ENCODE results near the gene SLC6A19.
"Not testable (repeated sequence)": the region's sequence is repeated elsewhere in the genome, so short reads cannot be mapped to it uniquely, and the experiment has no call there.

Gene SLC6A19

DNA sequence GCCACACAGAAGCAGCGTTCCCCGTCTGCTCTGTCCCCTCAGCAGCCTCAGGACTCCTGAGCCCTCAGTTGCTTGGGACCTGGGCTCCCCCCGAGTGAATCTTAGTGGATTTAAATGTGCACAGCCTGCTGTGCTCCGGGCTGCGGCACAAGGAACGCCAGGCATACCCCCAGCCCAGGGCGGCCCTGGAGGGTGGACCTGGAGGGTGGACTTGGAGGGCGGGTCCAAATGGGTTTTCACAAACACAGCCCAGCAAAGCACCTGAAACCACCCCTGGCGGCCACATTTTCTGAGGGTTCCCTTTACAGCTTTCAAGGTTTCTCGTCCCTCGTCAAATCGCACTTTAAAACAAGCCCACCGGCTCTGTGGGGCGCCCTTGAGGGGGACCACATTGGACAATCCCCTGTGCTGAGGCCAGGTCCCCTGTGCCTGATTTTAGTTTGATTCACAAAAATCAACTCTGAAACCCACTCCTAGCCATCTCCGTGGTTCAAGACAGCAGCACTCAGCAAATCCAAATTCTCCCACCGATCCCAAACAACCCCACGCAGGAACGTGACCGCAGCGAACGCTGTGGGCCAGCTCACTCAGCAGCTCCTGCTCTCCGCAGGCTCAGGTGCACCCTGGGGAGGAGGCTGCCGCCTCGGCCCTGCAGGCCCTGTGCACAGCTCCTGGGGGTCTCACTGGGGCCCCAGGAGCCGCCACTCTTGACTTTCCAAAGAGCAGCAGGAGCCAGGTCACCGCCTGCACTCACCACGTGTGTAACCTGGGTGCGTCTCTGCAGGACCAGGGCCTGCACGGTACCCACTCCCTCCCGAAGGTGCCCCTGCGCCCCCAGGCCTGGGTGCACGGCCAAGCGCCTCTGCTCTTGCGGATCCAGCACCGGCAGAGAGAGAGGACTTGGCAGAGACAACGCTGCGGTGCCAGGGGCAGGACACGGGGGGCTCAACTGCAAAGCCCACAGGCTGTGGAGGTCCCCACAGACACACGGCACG is 64.4 kb downstream of the SLC6A19 start:
- no peak for DNase-seq (ENCODE audit: low read depth, low spot score)

DNA sequence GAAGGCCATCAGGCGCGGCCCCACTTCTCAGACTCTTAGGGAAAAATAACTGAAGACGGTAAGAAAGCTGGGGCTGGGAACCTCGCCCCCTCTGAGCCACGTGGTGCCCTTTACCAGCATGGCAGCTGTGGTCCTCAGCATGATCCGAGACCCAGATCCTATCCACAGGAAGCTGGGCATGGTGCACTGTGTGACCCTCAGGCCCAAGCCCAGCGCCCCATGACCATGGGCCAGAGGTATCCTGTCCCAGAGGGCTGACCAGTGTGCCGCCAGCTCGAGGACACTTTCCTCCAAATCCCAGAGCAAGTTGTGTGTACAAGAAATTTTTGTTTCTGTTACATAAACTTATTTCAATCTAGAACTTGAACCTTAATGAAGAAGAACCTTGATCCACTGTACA is 65.4 kb downstream of the SLC6A19 start:
- DNase-seq (ENCODE audit: low read depth, low spot score), result no peak

DNA sequence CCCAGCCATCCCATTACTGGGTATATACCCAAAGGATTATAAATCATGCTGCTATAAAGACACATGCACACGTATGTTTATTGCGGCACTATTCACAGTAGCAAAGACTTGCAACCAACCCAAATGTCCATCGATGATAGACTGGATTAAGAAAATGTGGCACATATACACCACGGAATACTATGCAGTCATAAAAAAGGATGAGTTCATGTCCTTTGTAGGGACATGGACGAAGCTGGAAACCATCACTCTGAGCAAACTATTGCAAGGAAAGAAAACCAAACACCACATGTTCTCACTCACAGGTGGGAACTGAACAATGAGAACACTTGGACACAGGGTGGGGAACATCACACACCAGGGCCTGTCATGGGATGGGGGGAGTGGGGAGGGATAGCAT is 66.1 kb downstream of the SLC6A19 start:
- DNase-seq (ENCODE audit: low read depth, low spot score), result not testable (repeated sequence)

DNA sequence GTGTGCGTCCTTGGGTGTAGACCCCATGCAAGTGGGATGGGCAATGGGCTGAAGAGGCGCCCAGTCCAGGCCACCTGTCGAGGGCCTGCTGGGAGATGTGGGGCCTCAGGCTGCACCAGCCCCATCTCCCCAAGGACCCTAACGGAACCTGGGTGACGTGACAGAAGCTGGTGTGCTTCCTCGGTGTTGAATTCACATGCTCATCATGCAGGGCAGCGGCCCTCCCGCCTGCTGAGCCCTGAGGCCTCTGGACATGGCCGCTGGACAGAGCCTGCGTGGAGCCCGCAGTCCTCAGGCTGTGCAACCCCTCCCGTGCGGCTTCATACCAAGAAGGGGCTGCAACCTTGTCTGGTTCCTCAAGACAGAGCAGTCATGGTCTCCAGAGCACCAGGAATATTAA is 66.7 kb downstream of the SLC6A19 start:
- no peak for DNase-seq (ENCODE audit: low read depth, low spot score)

DNA sequence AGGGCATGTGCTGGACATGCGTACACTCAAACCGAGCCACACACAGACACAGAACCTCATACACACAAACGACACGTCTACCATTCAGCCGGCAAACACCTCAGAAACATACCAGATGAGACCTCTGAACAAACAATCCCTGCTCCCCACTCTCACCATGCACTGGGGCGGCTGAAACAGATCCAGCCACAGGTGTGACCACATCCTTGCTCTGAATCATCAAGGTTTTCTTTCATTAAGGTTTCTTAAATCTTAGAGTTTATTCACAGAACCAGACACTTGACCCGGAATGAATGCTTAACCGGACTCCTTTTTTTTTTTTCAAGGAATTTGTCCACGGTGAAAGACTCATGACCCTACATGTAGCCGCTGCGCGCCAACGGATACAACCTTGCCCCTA is 67.3 kb downstream of the SLC6A19 start:
- DNase-seq (ENCODE audit: low read depth, low spot score), result peak; percentile 22

DNA sequence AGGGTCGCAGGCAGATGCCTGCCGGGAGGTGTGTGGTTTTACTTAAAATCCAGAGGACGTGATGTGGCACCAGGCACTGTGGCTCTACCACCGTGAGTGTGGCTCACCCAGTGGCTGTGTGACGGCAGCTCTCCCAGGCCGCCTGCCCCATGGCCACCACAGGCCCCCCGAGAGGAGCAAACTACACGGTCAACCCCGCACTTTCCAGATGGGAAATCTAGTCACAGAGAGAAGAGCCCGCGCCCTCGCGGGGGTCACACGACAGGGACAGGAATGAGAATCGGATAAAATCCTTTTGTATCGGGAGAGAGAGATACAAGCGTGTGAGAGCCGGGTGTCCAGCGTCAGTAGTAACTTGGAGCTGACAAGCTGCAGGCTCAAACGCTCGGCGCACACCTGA is 69.0 kb downstream of the SLC6A19 start:
- no peak for DNase-seq (ENCODE audit: low read depth, low spot score)

DNA sequence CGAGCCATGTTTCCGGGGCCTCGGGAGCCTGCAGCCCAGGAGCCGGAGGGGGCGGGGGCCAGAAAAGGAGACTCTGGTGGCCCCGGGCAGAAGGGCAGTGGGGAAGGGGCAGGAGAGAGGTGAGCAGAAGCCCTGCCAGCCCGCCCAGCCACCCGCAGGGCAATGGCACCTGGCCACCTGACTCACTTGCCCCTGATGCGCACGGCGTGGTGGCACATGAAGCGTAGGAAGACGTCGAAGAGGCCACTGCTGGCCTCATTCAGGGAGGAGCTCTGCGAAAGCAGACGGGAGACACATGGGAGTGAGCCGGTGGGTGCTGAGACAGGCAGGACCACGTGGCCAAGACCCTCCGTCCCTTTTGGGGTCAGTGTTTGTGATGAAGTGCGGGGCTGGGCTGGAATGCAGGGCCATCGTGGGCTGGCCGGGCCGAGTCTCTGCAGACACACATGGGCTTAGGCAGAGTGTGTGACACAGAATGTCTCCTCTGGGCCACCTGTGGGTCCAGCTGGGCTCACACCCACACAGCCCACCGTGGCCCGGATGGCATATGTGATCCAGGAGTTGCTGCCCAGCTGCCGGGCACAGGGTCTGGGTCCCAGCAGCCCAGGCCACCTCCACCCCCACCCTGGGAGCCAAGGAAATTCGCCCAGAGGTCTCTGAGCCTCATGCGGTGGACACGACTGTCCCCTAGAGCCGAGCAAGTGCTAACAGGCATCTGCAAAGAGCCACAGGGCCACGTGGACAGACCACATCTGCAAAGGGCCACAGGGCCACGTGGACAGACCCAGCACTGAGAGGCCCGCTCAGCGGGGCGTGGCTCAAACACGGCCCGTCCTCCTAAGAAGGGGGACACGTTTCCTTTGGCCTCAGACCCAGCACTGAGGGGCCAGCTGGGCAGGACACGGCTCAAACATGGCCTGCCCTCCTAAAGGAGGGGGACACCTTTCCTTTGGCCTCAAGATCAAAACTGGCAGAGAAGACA is 69.8 kb downstream of the SLC6A19 start:
- no peak for DNase-seq (ENCODE audit: low read depth, low spot score)

DNA sequence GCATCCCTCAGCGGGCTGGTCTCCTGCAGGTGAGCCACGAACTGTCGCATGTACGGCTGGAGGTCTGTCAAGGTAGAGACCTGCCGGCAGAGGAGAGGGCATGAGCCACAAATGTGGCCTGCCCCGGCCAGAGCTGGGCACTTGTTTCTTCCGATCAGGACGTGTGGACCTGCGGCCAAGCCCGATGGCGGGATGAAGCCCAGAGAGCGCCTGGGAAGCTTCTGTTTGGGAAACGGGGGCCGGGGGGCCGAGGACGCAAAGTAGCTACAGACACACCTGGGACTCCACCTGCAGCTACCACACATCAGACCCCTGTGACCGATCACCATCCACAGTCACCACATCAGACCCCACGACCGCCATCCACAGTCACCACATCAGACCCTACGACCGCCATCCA is 70.8 kb downstream of the SLC6A19 start:
- no peak for DNase-seq (ENCODE audit: low read depth, low spot score)

DNA sequence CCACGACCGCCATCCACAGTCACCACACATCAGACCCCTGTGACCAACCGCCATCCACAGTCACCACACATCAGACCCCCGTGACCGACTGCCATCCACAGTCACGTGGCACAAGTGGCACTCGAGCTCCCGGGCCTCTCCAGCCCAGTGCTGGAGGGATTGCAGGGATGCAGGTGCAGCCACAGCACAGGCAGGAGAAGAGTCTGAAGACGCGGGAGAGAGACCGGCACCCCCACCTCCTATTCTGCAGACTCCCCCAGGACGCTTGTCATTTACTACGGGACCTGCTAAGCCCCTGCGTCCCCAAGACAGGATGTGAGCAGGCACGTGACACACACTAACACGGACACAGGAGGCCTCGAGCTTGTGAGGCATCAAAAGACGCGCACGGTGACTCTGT is 72.3 kb downstream of the SLC6A19 start:
- DNase-seq (ENCODE audit: low read depth, low spot score), result no peak

DNA sequence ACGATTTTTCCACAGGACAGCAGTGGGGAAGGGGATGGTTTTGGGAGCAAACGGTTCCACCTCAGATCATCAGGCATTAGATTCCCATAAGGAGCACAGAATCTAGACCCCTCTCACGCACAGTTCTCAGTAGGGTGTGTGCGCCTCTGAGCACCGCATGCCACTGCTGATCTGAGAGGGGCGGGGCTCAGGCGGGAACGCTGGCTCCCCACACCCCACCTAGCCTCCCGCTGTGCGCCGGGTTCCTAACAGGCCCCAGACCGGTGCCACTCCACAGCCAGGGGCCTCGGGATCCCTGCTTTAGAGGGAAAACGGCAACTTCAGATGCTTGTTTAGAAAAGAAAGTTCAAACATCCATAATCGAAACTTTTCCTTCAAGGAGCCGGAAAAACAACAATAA is 73.1 kb downstream of the SLC6A19 start:
- no peak for DNase-seq (ENCODE audit: low read depth, low spot score)
